ENCODE results near the gene PAQR3.

The PAQR3 gene

GRCh38 chr4:78938868-78939666 lies at the start of gene PAQR3:
Gene PAQR3, minus strand, starts transcription at chr4:78939438. Its CDS starts 214 bp downstream, at chr4:78939224.
- intact Hi-C loops (cut with DNase I) = loop anchor here (1.0 kb wide), 1 partner anchor 13 kb away; no protein-coding TSS in a partner anchor
- peak; percentile 67 to 97 (median 80) for DNase-seq

DNA sequence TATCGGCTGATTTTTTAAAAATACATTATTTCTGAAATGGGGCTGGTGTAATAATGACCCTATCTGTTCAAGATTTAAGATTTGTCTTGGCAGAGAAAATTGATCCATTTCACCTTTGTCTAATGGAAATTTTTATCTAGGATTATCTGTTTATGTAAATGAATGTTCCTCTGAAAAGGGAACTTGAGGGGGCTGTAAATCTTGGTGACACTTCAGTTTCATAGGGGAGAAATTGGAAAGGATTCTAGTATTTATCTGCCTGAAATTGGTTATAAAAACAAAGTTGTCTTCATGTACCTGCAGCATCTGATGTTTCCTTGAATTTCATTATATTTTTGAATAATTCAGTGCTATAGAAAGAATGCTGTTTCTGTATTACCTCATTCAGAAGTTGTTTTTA lies 48.4 kb upstream of the PAQR3 start:
- intact Hi-C loops (cut with DNase I) = no loop called here
- DNase-seq = no peak

- DNase-seq = no peak
- intact Hi-C loops (cut with DNase I) = no loop called here
These were observed 45.4 kb upstream of the PAQR3 start for GRCh38 chr4:78984593-78984992.

DNA sequence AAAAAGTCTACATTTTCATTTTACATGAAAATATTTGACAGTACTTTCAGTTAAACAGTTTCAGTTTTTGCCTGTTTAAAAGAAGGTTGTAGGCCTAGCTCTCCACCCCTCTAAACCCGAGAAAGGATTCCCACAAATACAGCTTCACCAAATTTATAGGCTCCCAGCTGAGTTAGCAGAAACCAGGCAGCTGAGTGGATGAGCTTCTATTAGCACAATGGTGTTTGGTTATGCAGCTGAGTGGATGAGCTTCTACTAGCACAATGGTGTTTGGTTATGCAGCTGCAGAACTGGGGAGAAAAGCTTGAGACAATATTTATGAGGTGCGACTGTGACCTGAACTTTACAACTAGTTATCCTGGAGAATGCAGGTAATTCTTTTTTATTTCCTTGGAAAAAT lies 36.6 kb upstream of the PAQR3 start:
- no peak for DNase-seq
- intact Hi-C loops (cut with DNase I) = no loop called here

DNA sequence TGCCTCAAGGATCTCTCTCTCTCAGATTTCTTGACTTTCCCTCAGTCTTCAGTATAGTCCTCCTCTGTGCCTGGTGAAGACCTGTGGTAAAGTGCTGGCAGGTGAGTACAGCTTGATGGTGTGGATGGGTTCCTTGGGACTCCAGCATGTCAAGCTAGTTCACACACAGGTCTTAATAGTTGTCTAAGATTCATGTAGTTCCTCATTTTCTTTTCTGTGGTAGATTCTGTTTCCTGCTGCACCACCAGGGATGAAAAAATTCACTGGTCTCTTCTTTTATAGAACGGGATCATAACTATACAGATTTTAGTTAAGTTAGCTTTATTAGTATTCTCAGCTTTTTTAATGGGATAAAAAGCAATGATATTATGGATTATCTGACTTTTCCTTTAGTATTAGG lies 32.5 kb upstream of the PAQR3 start:
- intact Hi-C loops (cut with DNase I) = no loop called here
- no peak for DNase-seq

DNA sequence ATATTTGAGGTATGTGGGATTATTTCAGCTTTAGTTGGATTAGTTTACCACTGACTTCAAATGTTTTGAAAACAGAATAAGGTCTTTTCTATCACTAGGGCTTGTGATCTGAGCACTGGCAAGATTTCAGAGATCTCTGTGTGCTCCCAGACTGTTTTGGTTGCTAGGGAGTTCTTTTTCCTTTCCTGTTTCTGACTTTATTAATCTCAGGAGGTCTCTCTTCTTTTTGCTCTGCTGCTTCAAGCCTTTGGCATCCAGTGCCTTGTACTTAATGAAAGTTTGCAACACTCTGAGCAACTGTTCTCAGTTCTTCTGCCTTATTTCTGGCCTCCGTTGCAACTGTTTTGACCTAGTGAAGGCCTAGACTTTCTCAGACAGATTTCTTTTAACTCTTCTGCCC lies 32.1 kb upstream of the PAQR3 start:
- intact Hi-C loops (cut with DNase I) = no loop called here
- no peak for DNase-seq

DNA sequence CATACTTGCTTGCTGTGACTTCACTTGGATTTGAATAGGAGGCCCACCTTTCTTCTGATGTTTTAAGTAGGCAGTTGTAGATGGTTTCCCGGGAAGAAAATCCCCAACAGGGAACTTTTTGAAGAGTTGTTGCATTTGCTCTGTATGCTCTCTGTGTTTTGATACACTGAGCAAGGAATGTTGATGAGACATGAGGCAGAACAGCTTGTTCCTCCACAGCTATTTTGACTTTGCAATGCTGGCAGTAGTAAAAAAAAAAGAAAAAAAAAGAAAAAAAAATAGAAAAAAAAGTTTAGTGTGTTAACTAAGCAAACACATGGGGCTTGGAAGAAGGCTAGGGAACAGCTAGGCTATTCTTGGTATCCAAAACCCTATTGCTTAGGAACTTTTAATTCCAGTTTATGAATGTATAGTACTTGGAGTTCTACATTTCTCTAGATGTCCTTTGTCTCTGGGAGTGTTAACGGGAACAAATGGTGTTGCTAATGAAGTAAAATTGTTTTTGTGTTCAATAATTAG lies 23.4 kb upstream of the PAQR3 start:
- intact Hi-C loops (cut with DNase I) = no loop called here
- no peak for DNase-seq

GRCh38 chr4:78960926-78961325 lies 21.7 kb upstream of the PAQR3 start:
- intact Hi-C loops (cut with DNase I) = no loop called here
- DNase-seq = no peak

DNA sequence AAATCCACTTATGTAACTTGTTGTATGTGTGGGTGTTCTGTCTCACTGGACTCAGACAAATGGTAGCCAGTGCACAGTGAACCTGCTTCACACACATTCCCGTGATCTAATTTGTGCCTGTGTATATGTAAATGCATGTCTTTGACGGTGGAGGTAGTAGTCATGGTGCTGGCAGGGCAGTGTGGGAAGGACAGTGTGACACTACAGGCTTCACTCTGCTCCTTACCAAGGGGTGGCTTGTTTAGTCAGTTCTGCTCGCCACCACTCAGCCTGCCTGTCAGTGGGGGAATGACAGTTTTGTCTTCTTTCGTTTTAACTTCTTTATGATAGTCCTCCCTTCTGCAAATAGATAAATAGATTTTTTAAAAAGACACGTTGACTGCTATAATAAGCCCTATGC lies 17.7 kb upstream of the PAQR3 start:
- intact Hi-C loops (cut with DNase I) = no loop called here
- peak in 1 of 10 donors; percentile 53 for DNase-seq

DNA sequence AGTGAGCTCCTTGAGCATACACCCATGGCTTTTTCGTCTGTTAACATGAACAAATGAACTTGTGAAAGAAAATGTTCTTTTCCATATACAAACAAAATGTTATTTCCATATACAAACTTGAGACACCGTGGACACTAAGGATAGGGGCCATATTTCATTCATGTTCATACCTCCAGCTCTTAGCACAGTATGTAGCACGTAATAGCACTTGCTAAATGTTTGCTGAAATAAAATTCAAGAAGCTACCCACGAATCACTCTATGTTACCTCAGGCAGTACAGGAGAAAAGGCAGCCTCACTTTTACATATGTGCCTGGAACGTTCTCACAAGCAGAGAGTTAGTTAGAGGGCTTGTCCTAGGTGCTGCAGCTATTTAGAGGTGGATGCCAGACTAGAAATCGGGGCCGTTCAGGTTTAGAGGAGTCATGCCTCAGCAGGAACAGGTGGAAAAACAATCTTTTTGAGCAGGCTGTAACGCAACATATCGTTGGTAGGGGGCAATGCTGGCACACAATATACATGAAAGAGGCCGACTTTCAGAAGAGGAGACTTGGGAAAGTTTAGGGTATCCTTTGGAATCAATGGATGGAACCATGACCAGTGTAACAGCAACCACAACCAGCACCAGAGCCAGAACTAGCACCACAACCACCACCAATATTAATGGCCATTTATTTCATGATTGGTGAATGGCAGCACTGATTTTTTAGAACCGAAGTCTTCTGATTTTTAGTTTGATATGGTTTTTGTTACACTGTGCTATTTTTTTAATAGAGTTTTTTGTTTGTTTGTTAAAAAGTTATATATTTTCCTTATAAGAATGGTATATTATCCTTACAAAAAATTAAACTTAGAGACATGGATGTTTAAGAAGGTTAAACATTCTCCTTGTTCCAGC lies 14.8 kb upstream of the PAQR3 start:
- DNase-seq = peak in 1 of 10 donors; percentile 40
- intact Hi-C loops (cut with DNase I) = loop anchor here (2.0 to 5.0 kb wide), 2 partner anchors 623 to 1263 kb away; no protein-coding TSS in a partner anchor

- intact Hi-C loops (cut with DNase I) = loop anchor here (5.0 kb wide), 1 partner anchor 1264 kb away; no protein-coding TSS in a partner anchor
- DNase-seq = no peak
These were observed 14.0 kb upstream of the PAQR3 start for GRCh38 chr4:78953231-78953630.

DNA sequence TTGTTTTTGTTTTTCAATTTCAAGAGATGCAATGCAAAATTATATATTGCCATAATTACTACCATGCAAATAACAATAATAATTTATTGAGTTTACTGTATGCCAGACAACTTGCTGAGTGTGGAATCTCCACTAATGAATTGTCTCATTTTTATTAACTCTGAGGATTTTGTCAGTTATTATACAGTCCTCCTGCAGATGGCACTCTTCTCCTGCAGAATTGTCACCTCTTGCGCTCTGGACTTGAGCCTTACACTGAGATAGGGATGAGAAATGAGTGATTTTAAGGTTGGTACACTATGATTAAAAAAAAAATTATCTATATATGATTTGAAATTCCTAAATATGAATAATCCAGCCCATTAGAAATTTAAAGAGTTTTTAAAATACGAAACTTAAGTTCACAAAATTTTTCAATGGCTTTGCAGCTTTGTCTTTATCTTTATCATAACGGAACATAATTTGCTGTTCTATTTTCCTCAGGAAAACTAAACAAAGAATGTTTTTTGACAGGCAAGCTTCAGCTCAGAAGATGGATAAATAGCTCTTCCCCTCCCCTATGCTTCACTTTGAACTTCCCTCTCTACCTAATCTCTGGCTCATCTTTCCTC lies 12.7 kb upstream of the PAQR3 start:
- intact Hi-C loops (cut with DNase I) = loop anchor here (1.0 to 5.0 kb wide), 2 partner anchors 13 to 1265 kb away; partner anchors contain the start of gene PAQR3
- peak in 1 of 10 donors; percentile 29 for DNase-seq

DNA sequence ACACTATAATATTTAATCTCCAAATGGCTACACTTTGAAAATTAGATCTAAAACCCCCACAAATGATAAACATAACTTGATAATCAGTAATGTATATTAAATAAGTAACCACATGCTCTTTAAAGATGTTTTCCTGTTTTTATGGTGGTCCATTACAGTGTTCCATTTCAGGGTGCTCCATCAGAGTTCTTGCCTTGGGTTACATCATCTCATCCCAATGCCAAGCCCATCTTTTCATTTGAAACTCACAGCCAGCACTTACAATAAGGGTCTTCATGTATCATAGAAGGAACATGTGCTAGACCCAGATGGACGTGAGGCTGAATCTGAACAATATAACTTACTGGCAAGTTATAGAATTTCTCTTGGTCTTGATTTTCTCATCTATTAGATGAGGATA lies 10.5 kb upstream of the PAQR3 start:
- intact Hi-C loops (cut with DNase I) = loop anchor here (5.0 kb wide), 1 partner anchor 1268 kb away; no protein-coding TSS in a partner anchor

GRCh38 chr4:78945651-78946179 lies 6.5 kb upstream of the PAQR3 start:
- intact Hi-C loops (cut with DNase I) = no loop called here
- no peak for DNase-seq

More for the DNA sequence above, 10.5 kb upstream of the PAQR3 start:
- no peak for DNase-seq

GRCh38 chr4:78944381-78944780 lies 5.1 kb upstream of the PAQR3 start:
- no peak for DNase-seq
- intact Hi-C loops (cut with DNase I) = no loop called here

- no peak for DNase-seq
- intact Hi-C loops (cut with DNase I) = no loop called here
These were observed 1.5 kb upstream of the PAQR3 start for GRCh38 chr4:78940752-78941151.

DNA sequence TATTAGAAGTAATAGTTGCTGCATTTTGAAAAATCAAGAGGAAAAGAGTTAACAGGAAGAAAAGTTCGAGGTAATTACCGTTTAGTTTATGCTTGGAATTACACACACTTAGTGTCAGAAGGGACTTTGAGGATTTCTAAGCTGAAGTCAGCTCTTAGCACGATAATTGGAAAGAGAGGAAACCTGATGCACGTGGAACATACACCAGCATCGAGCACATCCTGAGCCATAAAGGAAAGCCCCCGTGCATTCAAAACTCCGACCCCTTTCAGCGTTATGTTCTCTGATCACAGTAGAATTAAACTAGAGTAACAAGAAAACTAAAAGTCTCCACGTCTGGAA lies 400 bp upstream of the PAQR3 start:
- intact Hi-C loops (cut with DNase I) = loop anchor here (1.0 kb wide), 1 partner anchor 13 kb away; no protein-coding TSS in a partner anchor
- no peak for DNase-seq

GRCh38 chr4:78938474-78938867 lies 767 bp downstream of the PAQR3 start:
- intact Hi-C loops (cut with DNase I) = no loop called here
- DNase-seq = no peak

GRCh38 chr4:78937837-78938236 lies 1.4 kb downstream of the PAQR3 start:
- intact Hi-C loops (cut with DNase I) = no loop called here
- peak in 1 of 10 donors; percentile 45 for DNase-seq

- intact Hi-C loops (cut with DNase I) = no loop called here
- DNase-seq = no peak
These were observed 2.2 kb downstream of the PAQR3 start for GRCh38 chr4:78936989-78937388.
